HepG2 (cell line): ENCODE data around the gene CSNK2A1. TPM values are rescaled to one million over a fixed set of nuclear protein-coding genes. Genes with fewer than 3 reads are reported as not detected.

Source experiments
- CBFB ChIP-seq: sonication (generic); formaldehyde crosslinking; IDR thresholded peaks from 2 replicates; pipeline ENCODE4 v1.4.0; 2020; ENCODE audit warnings: missing genetic modification reagents
- ETV6 ChIP-seq: sonication (generic); formaldehyde crosslinking; conservative IDR thresholded peaks from 2 replicates; pipeline ENCODE4 v1.4.0; 2020; ENCODE audit warnings: missing genetic modification reagents
- FOXK1 ChIP-seq: sonication (generic); formaldehyde crosslinking; IDR thresholded peaks from 2 replicates; pipeline ENCODE4 v1.4.0; 2020; ENCODE audit warnings: low read depth, missing genetic modification reagents, borderline replicate concordance
- FOXK2 ChIP-seq: fragments of 450-650 bp; IDR thresholded peaks from 2 replicates; pipeline ENCODE4 v1.6.1; 2016
- ISX ChIP-seq: sonication (generic); formaldehyde crosslinking; conservative IDR thresholded peaks from 2 replicates; pipeline ENCODE4 v1.5.0; 2020; ENCODE audit warnings: missing genetic modification reagents
- REL ChIP-seq: sonication (generic); formaldehyde crosslinking; conservative IDR thresholded peaks from 2 replicates; pipeline ENCODE4 v1.8.0; 2022; ENCODE audit warnings: mild to moderate bottlenecking, missing genetic modification reagents, moderate library complexity
- SETDB1 ChIP-seq: sonication (generic); formaldehyde crosslinking; IDR thresholded peaks from 2 replicates; pipeline ENCODE4 v1.5.1; 2020; ENCODE audit warnings: missing genetic modification reagents, mild to moderate bottlenecking, borderline replicate concordance
- SIX1 ChIP-seq: sonication (generic); formaldehyde crosslinking; IDR thresholded peaks from 2 replicates; pipeline ENCODE4 v1.4.0; 2020; ENCODE audit warnings: missing genetic modification reagents, borderline replicate concordance
- ZMAT3 ChIP-seq: sonication (generic); formaldehyde crosslinking; conservative IDR thresholded peaks from 2 replicates; pipeline ENCODE4 v1.7.0; 2021; ENCODE audit warnings: missing genetic modification reagents
- ZNF12 ChIP-seq: sonication (generic); formaldehyde crosslinking; IDR thresholded peaks from 2 replicates; pipeline ENCODE4 v1.5.0; 2020; ENCODE audit warnings: missing genetic modification reagents
- ZNF333 ChIP-seq: sonication (generic); formaldehyde crosslinking; IDR thresholded peaks from 2 replicates; pipeline ENCODE4 v1.4.0; 2020; ENCODE audit warnings: mild to moderate bottlenecking, missing genetic modification reagents, borderline replicate concordance
- ZNF530 ChIP-seq: sonication (generic); formaldehyde crosslinking; IDR thresholded peaks from 2 replicates; pipeline ENCODE4 v1.5.0; 2020; ENCODE audit warnings: low read depth, mild to moderate bottlenecking, missing genetic modification reagents
- ZNF720 ChIP-seq: sonication (generic); formaldehyde crosslinking; IDR thresholded peaks from 2 replicates; pipeline ENCODE4 v1.4.0; 2020; ENCODE audit warnings: missing genetic modification reagents
- polyA plus RNA-seq, 8 experiments: library from polyadenylated mRNA; depleted of rRNA in 3 of 8; stranded (reverse) in 7 of 8; unstranded in 1 of 8; fragments of >200 nt; fragmentation: Illumina TruSeq in 4 of 8; extraction: Trizol in 4 of 8; gene quantifications; 2 replicates each; pipeline versions ENCODE4 v1.2.1 to v1.2.3, GENCODE V29; 2011 to 2016; ENCODE audit warnings: low read depth in 4 of 8, missing spikeins in 1 of 8, mixed read lengths in 1 of 8; ENCODE audit not compliant: insufficient read depth in 1 of 8
- total RNA-seq, 5 experiments: library from RNA; depleted of rRNA; stranded (reverse); fragments of >200 nt; fragmentation: Illumina TruSeq; extraction: Trizol; gene quantifications; 2 replicates each; pipeline ENCODE4 v1.2.3, GENCODE V29; 2016; ENCODE audit warnings: low read depth in 1 of 5
- TF ChIP-seq, protein P1 (sequence below): sonication (generic); formaldehyde crosslinking; IDR thresholded peaks from 2 replicates; pipeline ENCODE4 v1.4.0; 2020; ENCODE audit warnings: mild to moderate bottlenecking, missing genetic modification reagents
- TF ChIP-seq, protein P2 (sequence below): sonication (generic); formaldehyde crosslinking; IDR thresholded peaks from 2 replicates; pipeline ENCODE4 v1.4.0; 2020; ENCODE audit warnings: mild to moderate bottlenecking, missing genetic modification reagents
- TF ChIP-seq, protein P3 (sequence below): sonication (generic); formaldehyde crosslinking; IDR thresholded peaks from 2 replicates; pipeline ENCODE4 v1.5.0; 2020; ENCODE audit warnings: missing genetic modification reagents
- TF ChIP-seq, protein P4 (sequence below): sonication (generic); formaldehyde crosslinking; IDR thresholded peaks from 2 replicates; pipeline ENCODE4 v1.4.0; 2020; ENCODE audit warnings: missing genetic modification reagents, borderline replicate concordance

The CSNK2A1 gene
- total and polyA plus RNA-seq, 2 of the 13 experiments (the other 11 are each of a cell fraction or from before 2014, with no cell fraction given) = 153 to 231 TPM

DNA sequence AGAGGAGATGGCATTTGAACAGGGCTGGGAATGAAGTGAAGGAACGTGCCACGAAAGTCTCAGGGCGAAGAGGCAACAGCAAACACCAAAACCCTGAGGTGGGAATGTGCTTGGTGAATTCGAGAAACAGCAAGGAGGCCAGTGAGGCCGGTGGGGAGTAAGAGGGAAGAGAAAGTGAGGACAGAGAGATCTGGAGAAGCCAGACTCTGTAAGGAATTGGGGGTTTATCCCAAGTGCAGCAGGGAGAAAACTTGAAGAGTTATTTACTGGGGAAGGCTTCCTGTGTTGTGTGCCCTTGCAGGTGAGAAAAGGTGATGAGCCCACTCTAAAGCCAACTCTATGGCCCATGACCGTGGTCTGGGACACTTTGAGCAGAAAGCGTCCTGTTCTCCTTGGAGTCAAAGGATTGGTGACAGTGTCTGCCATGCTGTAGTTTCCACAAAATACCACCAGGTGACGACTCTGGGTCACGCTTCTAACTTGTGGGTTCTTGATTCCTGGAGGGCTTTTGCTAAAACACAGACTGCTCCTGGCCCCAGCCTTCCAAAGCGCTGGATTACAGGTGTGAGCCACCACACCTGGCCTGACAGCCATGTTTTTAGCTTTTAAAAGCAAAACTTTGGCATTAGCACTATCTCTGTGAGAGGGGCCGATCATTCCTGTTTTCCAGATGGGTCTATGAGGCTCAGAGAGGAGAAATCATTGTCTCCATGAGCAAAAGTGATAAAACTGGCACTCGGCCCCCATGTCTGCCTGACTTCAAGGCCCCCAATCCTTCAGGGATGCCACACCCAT lies 18.0 kb upstream of the CSNK2A1 start (continued):
- TF ChIP-seq ETV6 (CRISPR knock-in tag) (peak; percentile 55; the same call in 1 of the 2 replicates), ISX (CRISPR knock-in tag) (no peak), ZMAT3 (CRISPR knock-in tag) (0 out of 2 replicates have a peak, but pooled peaks have one; percentile 2), ZNF530 (CRISPR knock-in tag) (no peak), SIX1 (CRISPR knock-in tag) (no peak), ZNF333 (CRISPR knock-in tag) (0 out of 2 replicates have a peak, but pooled peaks have one; percentile 28), FOXK2 (no peak), CBFB (peak; percentile 64; the same call in 1 of the 2 replicates), SETDB1 (no peak), ZNF720 (CRISPR knock-in tag) (no peak), FOXK1 (CRISPR knock-in tag) (0 out of 2 replicates have a peak, but pooled peaks have one; percentile 22), ZNF12 (CRISPR knock-in tag) (no peak), REL (CRISPR knock-in tag) (no peak)
- TF ChIP-seq, protein P1, sequence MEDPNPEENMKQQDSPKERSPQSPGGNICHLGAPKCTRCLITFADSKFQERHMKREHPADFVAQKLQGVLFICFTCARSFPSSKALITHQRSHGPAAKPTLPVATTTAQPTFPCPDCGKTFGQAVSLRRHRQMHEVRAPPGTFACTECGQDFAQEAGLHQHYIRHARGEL (CRISPR knock-in tag) = peak; percentile 96
- TF ChIP-seq, protein P2, sequence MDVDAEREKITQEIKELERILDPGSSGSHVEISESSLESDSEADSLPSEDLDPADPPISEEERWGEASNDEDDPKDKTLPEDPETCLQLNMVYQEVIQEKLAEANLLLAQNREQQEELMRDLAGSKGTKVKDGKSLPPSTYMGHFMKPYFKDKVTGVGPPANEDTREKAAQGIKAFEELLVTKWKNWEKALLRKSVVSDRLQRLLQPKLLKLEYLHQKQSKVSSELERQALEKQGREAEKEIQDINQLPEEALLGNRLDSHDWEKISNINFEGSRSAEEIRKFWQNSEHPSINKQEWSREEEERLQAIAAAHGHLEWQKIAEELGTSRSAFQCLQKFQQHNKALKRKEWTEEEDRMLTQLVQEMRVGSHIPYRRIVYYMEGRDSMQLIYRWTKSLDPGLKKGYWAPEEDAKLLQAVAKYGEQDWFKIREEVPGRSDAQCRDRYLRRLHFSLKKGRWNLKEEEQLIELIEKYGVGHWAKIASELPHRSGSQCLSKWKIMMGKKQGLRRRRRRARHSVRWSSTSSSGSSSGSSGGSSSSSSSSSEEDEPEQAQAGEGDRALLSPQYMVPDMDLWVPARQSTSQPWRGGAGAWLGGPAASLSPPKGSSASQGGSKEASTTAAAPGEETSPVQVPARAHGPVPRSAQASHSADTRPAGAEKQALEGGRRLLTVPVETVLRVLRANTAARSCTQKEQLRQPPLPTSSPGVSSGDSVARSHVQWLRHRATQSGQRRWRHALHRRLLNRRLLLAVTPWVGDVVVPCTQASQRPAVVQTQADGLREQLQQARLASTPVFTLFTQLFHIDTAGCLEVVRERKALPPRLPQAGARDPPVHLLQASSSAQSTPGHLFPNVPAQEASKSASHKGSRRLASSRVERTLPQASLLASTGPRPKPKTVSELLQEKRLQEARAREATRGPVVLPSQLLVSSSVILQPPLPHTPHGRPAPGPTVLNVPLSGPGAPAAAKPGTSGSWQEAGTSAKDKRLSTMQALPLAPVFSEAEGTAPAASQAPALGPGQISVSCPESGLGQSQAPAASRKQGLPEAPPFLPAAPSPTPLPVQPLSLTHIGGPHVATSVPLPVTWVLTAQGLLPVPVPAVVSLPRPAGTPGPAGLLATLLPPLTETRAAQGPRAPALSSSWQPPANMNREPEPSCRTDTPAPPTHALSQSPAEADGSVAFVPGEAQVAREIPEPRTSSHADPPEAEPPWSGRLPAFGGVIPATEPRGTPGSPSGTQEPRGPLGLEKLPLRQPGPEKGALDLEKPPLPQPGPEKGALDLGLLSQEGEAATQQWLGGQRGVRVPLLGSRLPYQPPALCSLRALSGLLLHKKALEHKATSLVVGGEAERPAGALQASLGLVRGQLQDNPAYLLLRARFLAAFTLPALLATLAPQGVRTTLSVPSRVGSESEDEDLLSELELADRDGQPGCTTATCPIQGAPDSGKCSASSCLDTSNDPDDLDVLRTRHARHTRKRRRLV (CRISPR knock-in tag) = no peak
- TF ChIP-seq, protein P3, sequence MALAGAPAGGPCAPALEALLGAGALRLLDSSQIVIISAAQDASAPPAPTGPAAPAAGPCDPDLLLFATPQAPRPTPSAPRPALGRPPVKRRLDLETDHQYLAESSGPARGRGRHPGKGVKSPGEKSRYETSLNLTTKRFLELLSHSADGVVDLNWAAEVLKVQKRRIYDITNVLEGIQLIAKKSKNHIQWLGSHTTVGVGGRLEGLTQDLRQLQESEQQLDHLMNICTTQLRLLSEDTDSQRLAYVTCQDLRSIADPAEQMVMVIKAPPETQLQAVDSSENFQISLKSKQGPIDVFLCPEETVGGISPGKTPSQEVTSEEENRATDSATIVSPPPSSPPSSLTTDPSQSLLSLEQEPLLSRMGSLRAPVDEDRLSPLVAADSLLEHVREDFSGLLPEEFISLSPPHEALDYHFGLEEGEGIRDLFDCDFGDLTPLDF (CRISPR knock-in tag) = no peak
- TF ChIP-seq, protein P4, sequence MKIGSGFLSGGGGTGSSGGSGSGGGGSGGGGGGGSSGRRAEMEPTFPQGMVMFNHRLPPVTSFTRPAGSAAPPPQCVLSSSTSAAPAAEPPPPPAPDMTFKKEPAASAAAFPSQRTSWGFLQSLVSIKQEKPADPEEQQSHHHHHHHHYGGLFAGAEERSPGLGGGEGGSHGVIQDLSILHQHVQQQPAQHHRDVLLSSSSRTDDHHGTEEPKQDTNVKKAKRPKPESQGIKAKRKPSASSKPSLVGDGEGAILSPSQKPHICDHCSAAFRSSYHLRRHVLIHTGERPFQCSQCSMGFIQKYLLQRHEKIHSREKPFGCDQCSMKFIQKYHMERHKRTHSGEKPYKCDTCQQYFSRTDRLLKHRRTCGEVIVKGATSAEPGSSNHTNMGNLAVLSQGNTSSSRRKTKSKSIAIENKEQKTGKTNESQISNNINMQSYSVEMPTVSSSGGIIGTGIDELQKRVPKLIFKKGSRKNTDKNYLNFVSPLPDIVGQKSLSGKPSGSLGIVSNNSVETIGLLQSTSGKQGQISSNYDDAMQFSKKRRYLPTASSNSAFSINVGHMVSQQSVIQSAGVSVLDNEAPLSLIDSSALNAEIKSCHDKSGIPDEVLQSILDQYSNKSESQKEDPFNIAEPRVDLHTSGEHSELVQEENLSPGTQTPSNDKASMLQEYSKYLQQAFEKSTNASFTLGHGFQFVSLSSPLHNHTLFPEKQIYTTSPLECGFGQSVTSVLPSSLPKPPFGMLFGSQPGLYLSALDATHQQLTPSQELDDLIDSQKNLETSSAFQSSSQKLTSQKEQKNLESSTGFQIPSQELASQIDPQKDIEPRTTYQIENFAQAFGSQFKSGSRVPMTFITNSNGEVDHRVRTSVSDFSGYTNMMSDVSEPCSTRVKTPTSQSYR (CRISPR knock-in tag) = no peak
